GM21576 (cell line): ENCODE results near the gene PTER.

ENCODE experiments used
- ATAC-seq: cut with Tn5 transposase; IDR thresholded peaks from one replicate; pipeline ENCODE4 v1.9.1; 2021; ENCODE audit warnings: mild to moderate bottlenecking, moderate library complexity; ENCODE audit not compliant: unreplicated experiment

Gene PTER

GRCh38 chr10:16466001-16466400 lies 29.2 kb downstream of the PTER start:
- no peak for ATAC-seq

GRCh38 chr10:16470747-16471146 lies 33.9 kb downstream of the PTER start:
- no peak for ATAC-seq

GRCh38 chr10:16472828-16473227 lies 36.0 kb downstream of the PTER start:
- no peak for ATAC-seq

GRCh38 chr10:16477757-16478156 lies 40.9 kb downstream of the PTER start:
- ATAC-seq = no peak

GRCh38 chr10:16478801-16479200 lies 42.0 kb downstream of the PTER start:
- no peak for ATAC-seq

DNA sequence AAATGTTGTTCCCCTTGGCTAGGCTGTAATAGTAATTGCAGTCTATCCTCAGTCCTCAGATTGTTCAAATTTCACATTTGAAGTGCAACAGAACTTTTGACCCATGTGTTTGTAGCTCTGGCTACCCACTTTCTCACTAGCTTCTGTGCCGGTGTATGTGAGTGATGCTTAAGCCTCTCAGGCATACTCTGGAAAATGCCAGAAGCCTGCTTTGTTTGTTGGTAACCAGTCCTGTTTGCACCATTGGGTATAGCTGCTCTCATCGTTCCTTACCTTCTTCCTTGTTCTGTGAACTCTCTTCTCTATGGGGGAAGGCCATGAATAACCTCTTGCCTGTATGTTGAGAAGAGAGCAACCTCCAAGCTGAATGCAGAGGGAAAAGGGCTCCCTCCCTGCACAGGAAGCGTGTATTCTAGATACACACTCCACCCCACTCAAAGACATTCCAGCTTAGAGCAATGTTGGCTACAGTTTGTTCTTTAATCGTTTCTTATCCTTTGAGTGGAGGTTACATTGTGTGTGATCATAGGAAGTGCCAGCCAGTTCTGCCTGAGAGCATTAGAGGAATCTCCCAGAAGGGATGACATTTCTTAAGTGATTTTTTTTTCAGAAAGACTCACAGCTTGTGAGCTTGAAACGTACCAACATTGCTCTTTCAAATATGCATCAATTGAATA lies 44.4 kb downstream of the PTER start:
- no peak for ATAC-seq

DNA sequence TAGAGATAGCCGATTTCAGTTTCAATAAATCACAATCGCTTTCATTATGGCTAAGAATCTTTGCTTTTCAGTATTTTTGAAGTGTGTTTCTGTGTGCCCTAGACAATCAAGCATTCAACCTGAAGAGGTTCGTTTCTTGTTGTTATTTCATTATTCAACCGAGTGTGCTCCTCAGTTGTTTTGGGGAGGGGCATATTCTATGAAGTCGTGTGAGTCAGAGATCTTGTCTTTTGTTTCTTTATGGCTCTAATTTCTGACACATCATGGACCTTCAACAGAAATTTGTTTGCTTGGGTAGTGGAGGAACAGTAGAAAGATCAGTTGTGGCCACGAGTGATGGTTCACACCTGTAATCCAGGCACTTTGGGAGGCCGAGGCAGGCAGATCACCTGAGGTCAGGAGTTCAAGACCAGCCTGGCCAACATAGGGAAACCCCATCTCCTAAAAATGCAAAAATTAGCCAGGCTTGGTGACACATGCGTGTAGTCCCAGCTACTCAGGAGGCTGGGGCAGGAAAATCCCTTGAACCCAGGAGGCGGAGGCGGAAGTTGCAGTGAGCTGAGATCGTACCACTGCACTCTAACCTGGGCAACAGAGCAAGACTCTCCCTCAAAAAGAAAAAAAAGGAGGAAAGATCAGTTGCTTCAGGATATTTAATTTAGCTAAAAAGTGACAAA lies 46.6 kb downstream of the PTER start:
- no peak for ATAC-seq

- no peak for ATAC-seq
Observed at GRCh38 chr10:16490511-16490910, 53.7 kb downstream of the PTER start.

DNA sequence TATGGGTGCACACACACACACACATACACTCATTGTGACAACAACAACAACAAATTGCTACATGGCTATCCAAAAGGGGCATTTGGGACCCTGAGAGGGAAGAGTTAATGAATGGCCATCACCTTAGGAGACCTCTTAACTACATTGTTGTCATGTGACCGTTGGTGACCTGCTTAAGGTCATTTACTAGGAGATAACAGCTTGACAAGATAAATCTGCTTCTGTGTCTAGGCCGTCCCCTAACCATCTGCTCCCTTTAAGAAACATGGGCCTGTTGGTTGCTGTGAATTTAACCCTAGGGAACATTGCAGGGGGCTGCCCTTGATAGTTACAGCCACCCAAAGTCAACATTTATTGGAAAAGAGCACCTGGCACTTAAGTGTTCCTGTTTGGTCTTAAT lies 55.1 kb downstream of the PTER start:
- no peak for ATAC-seq

DNA sequence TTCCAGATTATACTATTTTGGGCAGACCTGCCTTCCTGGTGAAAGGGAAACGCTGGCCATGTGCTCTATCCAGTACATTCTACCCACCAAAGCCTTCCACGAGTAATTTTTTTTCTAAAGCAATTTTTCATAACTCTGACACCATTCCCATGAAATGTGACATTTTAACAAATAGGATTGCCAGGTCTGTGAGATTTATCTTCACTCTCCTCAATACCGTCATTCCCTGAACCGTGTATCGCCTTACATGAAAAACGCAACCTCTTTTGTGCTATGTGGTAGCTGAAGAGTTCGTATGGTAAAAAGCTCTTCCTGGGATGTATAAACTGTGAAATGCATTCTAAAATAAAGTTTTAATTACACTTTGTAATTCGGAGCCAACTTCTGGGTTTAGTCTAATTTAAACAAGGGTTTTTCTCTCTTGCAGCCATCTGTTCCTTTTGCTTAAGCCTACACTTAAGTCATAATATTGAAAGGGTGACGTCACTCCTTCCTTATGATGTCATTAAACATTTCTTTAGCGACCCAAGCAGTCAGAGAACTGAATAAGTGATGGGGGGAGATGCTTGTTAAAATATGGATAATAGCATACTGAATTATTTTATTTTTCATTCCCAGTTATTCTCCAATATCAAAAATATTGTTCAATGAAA lies 57.2 kb downstream of the PTER start:
- no peak for ATAC-seq

GRCh38 chr10:16497911-16498310 lies 61.1 kb downstream of the PTER start:
- no peak for ATAC-seq

- ATAC-seq = no peak
Observed at GRCh38 chr10:16505161-16505560, 68.4 kb downstream of the PTER start.

DNA sequence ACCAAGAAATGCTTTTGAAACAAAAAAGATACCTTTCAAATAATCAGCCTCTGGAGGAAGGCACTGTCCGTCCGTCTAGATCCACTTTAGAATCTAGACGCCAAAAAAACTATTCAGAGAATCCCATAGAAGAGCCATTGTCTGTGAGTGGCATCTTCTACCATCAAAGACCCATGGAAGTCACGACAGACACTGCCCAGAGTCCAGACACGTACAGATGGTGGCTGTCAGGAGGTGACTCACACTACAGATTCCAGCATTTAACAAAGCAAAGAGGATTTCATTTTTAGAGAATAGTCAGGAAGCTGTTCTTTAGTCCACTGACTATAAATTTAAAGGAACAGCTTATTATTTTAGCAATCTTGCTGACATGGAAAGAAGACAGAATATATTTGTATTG lies 73.2 kb downstream of the PTER start:
- no peak for ATAC-seq

GRCh38 chr10:16510843-16511242 lies 74.0 kb downstream of the PTER start:
- no peak for ATAC-seq

DNA sequence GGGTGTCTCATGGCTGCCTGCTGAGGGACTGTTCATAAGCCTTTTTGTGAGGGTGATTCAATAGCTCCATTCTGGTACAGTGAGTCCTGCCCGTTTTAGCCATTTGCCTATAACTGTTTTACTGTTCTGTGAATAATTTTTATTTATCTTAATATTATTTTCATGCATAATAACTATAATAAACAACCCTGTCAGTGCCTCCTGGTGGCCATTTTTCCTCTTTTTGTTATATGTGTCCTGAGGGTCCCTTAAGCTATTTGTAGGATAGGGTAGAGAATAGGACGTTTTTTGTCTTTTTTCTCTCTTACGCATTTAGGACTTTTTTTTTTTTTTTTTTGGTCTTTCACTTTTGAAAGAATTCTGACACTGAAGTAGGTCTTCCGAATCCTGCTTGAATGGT lies 82.0 kb downstream of the PTER start:
- no peak for ATAC-seq

DNA sequence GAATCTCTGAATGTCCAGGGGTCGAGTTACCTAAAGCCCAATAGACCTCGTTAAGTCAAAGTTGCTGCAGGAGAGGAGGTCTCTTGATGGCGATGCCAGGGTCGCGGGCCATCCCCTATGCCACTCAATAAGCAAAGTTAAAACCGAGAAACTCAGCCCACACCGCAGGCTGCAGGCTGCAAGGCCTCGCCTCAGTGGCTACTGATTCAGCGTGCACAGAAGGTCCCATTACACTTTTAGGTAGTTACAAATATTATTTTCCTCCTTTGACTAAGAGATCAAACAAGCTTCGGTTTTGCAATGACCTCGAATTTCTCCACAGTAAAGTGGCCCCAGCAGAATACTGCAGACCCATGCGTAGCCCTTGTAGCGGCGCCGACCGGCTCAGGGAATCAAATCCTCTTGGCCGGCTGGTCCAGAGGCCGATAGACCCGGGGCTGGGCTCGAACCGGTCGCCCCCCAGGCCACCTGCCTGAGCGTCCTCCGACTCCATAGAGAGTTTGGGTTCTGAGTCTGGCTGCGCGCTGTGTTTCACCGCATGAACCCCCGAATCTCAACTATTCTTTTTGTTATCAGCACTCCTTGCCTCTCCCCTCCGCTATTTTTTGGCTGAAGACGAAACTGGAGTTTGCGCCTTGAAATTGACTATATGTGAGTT lies 82.6 kb downstream of the PTER start:
- ATAC-seq = no peak

DNA sequence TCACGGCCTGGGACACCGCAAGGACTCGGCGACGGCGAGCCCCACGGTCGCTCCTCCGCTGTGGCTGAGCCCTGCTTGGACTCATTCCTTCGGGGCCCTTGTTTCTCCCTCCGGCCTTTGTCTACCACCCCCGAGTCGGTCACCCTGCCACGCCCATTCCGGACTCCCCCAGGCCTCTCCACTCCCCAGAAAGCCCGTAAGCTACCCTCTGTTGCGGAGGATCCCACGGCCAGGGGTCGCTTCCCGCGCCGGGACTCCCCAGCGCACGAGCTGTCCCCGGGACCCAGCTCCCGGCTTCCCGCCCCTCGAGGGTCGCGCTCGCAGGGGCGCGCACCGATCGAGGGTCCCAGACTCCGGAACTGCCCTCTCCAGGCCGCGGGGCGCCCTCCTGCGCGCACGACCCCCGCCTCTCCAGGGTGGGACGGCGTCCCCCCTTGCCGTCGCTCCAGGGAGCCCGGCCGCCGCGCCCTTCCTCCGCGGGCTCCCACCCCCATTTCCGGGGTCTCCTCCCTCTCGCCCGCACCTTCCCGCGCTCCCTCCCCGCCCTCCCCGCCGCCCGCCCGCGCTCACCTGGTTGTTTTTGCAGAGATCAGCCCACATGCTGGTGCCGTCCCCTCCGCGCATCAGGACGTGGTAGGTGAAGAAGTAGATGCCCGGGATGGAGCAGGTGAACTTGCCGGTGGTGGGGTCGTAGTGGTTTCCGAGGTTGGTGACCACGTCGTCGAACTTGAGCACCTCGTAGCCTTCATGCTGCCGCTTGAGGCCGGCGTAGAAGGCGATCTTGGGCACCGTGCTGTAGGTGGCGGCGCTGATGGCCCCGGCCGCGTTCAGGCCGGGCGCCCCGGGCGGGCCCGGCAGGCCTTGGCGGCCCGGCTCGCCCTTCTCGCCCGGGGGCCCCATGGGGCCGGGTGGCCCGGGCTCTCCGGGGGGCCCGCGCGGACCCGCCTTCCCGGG lies 83.4 kb downstream of the PTER start:
- peak; percentile 29 for ATAC-seq

- ATAC-seq = peak; percentile 52
Observed at GRCh38 chr10:16520900-16521299, 84.1 kb downstream of the PTER start.

DNA sequence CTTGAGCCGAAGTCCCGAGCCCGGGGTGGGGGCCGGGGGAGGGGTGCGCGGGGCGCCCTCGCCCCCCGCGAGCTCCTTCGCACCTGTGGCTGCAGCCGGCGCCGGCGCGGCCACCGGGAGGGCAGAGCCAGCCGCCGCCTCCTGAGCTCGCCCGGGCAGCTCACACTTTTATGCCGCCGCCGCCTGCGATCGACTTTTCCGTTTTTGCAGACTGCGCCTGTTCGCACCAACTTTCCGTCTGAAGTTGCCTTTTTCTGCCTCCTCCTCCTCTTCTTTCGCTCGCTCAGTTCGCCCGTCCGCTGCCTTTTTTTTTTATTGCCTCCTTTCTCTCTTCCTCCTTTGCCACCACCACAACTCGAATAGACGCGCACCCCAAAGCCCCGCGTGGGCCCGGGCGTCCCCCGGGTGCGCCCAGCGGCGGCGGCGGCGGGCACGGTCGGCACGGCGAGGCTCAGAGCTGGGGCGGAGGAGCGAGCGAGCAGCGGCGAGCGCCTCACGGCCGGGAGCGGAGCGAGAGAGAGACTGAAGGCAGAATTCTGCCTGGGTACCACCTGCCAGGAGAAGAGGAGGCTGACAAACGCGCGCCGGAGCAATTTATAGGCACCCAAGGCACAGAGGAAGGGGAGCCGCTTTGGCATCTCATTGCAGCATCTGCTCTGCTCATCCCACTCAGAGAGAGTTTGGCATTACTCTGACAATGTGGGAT lies 84.7 kb downstream of the PTER start, which contains the start of gene C1QL3:
TSS of gene C1QL3 (minus strand) at position 569 of the 706 bp plus-strand sequence. CDS start 814 bp downstream, outside the sequence.
- ATAC-seq = peak; percentile 36

DNA sequence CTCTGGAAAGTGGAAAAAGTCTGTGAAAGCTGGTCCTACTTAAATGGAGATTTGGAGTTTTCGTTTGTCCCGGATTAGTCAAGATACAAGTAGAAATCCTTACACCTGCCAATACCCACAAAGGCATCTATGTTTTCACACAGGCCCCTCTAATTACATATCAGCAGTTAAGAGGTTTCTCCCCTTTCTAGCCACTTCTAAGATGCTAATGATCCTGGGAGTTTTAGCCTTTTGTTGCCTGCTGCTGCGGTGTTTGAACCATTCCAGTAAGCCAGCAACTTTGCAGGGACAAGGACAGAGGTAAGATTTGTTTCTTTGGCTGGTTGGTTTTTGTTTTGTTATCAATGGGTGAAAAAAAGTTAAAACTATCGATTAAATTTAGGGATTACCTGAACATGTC lies 90.6 kb downstream of the PTER start:
- ATAC-seq = no peak
